NCI-H1417 (cell line): ENCODE measurements around the gene GMPPB.
"Not testable (repeated sequence)": the region's sequence is repeated elsewhere in the genome, so short reads cannot be mapped to it uniquely, and the experiment has no call there.

Source experiments
- DNase-seq, 3 experiments: peaks; one replicate each; lab custom pipeline; 2025; lab: John Stamatoyannopoulos, UW

The GMPPB gene

DNA sequence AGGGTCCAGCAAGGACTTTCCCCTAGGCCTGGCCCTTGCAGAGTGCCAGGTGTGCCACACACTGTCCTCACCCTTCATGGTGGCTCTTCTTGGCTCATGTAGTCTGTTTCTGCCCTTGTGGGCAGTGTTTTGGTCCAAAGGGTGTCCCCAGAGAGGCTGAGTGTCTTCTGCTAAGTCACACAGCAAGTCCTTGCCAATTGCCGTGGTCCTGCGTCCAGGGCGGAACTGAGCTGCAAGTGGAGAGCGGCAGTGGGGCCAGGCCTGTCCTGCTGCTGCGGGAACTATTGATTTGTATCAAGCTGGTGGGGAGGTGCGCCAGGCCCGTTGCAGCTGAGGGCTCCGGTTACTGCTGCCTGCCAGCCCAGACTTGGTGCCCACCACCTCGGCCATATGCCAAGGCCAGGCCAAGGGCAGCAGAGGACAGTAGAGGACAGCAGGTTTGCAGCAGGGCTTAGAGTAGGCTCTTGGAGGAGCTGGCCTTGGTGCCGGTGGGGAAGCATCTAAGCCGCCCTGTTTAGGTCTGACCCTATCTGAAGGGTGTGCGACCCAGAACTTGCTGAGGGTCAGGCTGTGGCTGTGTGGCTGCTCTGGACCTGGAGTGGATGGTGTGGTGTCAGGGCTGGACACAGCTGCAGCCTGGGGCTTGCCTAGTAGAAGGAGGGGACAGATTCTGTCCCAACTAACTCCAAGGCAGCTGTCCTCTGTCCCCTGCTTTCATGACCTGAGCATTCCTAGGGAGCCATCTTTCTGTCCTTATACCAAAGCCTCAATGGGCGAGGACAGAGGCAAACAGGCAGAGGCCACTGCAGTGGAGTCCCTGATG, 8.8 kb downstream of the GMPPB start:
- DNase-seq, result no peak

DNA sequence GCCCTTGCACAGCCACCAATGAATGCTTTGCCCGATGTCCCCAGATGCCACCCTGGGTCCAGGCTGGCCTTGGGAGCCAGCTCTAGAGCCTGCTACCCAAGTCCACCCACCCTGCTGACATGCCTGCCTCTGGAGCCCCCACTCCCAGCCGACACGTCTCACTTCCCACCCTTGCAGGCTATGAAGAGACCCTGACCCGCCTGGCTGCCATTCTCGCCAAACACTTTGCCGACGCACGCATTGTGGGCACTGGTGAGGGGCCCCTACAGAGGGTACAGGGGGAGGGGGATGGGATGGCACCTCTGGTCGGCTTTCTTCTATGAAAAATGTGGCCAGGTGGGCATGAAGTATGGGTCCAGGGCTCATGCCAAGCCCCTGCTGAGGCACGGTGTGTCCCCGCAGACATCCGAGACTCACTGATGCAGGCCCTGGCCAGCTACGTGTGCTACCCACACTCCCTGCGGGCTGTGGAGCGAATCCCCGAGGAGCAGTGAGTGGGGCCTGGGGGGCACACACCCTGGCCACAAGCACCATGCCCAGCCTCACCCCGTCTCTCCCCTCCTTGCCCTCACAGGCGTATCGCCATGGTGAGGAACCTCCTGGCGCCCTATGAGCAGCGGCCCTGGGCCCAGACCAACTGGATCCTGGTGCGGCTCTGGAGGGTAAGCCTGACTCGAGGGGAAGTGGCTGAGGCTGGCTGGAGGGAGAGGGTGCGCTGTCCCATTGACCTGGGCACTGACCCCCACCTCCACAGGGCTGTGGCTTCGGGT, 10.2 kb downstream of the GMPPB start:
- no peak for DNase-seq

DNA sequence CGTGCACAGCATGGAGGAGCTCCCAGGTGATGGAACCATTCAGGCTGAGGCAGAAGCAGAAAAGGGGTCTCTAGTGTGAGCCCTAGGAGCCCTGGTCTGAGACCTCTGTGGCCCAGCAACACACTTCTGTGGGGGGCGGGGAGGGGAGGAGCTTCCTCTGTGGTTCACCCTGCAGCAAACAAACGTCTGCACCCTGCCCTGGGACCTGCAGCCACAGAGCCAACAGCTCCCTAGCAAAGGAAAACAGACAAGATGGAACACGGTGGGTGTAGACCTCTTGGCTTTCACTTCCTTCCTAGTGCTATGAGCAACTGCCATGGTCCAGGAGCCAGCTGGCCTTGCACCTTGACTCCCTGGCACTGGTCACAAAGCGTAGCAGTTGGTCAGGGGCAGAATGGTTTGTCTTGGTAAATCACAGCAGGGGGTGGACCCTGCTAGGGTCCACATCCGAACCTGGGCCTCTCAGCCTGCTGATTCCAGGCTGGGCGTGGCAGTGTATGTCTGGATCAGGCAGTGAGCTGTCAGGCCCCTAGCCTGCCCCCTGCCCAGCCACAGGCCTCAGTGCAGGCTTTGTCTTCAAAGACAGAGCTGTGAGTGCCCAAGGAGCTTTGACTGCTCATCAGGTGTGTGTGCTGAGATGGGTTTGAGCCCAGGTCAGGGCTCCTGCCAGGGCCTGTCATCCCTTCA, 11.0 kb downstream of the GMPPB start:
- no peak for DNase-seq

DNA sequence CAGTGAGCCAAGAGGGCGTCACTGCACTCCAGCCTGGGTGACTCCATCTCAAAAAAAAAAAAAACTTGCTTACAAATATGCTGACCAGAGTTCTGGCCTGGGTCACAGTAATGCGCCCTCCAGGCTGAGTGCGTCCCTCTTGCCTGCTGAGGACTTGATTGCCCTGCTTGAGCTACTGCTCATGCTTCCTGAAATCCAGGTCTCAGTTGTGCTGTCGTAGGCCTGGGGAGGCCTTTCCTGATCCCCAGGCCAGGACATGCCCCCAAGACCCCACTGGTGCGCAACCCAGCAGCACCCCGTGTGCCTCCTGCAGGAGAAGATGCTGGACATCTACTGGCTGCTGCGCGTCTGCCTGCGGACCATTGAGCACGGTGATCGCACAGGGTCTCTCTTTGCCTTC, 11.6 kb downstream of the GMPPB start:
- DNase-seq, result no peak

DNA sequence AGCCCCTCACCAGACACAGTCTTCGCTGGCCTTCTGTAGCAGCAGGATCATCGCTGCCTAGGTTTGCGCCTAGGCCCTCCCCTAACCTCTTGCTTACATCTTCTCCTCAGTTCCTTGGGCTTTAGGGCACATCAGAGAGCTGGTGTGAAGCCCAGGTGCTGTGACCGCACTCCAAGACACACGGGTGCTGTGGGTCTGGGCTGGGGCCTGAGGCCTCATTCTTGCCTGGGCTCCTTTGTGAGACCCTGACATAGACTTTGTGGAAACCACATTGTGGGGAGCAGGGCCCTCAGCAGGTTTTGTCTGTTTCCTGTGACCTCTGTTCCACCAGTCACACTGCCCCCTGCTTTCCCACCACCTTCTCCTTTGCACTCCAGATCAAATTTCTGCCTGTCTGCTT, 12.3 kb downstream of the GMPPB start:
- DNase-seq, result no peak

DNA sequence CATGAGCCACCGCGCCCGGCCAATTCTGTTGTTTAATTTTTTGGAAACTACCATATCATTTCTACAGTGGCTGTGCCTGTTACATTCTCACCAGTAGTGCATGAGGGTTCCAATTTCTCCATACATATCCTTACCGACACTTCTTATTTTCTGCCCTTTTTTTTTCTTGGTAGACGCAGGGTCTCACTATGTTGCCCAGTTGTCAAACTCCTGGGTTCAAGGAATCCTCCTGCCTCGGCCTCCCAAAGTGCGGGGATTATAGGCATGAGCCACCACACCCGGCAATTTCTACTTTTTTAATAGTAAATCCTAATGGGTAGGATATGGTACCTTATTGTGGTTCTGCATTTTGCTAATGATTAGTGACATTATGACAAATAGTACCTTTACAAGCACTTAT, 13.9 kb downstream of the GMPPB start:
- DNase-seq, result no peak

DNA sequence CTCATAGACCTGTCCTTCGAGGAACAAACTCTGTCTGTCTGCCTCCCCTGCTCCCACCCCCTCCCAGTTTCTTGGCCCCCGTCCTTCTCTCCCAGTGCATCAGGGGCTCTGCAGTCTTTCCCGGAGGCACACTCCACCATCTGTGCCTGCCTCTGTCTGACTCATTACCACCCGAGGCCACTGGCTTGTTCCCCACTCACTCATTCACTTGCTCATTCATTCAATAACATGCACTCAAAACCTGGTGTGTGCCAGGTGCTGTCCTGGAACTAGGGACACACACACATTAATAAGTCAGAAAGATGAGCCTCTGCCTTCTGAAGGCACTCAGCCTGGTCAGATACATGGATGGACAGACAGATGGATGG, 16.7 kb downstream of the GMPPB start:
- no peak for DNase-seq

DNA sequence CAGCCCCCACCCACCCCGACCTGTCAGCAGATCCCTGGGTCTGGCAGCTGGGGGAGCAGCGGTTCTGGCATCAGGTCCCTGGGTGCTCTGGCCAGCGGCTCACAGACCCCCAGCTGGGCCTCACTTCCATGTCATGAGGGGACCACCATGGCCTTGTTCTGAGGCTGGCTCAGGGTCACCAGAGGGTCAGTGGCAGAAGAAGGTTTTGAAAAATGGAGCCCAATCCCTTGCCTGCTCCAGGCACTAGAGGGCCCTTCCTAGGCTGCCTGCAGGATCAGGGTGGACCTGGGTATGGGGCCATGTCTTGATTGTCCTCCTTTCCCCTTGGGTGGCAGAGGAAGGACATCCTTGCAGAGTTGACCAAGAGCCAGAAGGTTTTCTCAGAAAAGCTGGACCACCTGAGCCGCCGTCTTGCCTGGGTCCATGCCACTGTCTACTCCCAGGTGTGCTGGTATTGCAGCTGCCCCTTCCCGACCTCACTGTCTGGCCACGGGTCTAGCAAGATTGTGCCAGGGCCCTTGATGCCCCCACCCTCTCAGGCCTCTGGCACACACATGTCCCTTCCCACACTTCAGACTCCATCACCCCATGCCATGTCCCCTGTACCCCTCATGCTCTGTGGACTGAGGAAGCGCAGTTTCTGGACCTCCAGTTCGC, 17.2 kb downstream of the GMPPB start:
- no peak for DNase-seq

DNA sequence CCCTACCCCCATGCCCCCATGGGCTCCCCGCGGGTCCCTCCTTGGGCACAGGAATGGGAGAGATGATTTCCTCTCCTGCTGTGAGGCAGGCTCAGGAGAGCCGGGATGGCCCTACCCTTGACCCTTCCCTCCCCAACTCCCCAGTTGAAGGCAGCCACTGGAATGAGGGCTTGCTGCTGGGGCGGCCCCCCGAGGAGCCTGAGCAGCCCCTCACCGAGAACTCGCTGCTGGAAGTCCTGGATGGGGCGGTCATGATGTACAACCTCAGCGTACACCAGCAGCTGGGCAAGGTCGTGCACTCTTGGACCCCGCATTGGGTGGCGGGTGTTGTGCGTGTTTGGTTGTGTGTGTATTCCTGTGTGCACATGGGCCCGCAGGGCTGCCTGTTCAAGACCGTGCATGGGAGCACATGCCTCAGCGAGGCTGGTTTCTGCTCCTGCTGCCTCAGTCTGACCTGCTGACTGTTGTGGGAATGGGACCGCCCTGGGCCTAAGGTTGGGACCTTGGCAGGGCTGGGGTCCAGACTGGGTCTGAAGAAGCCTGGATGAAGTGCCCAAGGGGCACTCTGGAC, 18.3 kb downstream of the GMPPB start:
- DNase-seq, result no peak

DNA sequence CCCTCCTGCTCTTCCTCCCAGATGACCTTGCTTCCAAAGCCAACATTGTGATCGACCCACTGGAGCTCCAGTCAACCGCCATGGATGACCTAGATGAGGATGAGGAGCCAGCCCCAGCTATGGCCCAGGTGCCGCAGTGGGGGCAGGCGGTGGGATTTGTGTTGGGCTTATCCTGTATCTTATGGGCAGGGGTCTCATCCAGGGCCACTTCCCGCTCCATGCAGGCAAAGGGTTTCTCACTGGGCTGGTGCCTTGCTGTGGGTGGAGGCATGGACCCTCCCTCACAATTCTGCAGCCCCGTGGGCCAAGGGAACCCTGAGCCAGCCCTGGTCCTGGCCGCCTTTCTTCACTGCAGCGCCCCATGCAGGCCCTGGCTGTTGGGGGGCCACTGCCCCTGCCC, 19.1 kb downstream of the GMPPB start:
- no peak for DNase-seq

DNA sequence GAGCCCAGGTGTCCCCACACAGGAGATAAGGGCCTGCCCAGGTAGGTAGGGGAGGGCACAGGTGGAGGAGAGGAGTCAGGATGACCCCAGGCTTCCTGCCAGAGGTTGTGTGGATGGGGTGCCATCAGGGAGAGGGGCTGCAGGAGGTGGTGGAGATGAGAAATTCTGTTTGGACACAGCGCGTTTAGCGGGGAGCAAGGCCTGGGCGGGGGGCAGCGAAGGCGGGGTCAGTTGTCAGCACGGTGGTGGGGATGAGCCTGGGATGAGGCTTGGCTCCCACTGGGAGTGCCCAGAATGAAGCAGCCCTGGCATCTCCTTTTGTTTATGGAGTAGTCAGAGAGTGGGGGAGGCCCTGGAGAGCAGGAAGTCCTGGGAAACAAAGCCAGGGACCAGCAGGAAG, 19.8 kb downstream of the GMPPB start:
- DNase-seq, result no peak

DNA sequence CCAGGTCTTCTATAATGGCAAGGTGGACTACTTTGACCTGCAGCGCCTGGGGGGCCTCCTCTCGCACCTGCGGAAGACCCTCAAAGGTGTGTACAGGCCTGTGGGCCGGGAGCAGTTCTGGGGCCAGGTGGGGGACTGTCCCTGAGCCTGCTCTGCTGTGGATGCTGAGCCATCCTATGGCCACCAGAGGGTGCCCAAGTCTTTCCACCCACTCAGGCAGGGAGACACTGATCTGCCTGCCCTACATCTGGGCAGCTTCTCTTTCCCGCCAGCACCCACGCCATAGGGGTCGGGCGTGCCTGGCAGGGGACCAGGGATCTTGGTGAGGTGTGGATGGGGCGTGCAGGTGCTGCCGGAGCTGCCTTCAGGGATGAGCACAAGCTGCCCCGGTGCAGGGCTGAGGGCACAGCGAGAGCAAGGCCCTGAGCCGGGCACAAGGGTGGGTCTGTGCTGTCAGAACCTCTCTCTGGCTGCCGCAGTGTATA, 20.3 kb downstream of the GMPPB start:
- DNase-seq, result peak; percentile 12 to 63 (median 16)

DNA sequence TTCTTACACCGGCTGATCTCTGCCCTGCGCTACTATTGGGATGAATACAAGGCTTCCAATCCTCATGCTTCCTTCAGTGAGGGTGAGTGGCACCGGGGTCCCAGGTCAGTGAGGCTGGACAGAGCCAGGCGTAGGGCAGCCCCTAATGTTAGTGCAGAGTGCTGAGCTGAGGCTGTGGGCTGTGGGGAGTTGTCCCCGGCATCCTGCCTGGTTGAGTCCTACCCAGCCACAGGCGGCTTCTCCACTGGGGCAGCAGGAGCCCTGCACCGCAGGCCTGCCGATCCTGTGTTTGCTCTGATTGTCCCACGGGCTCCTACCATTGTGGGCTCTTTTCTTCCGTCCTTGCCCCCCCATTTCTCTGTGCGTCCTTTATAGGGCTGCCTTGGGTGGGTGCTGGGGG, 21.1 kb downstream of the GMPPB start:
- no peak for DNase-seq

DNA sequence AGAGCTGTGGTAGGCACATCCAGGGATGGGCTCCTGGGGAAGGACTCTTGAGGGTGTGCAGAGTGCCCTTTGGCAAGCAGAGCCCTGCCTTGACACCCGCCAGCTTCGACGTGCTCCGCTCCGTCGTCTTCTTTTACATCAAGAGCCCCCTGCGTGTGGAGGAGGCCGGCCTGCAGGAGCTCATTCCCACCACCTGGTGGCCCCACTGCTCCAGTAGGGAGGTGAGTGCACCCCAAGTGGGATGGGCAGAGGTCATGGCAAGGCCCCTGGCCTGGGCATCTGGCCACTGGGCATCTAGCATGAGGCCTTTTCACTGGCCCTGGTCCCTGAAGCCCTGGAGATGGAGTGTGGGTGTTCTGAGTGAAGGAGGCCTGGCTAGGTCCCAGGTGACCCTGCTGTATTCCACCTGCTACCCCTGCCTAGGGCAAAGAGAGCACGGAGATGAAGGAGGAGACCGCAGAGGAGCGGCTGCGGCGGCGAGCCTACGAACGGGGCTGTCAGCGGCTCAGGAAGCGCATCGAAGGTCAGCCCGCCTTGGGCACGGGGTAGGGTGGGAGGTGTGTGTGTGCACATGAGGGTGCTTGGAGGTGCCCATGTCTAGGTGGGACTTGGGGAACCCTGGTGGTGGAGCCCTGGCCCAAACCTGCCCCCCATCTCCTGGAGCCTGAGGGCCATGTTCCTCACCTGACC, 22.2 kb downstream of the GMPPB start:
- DNase-seq, result no peak

DNA sequence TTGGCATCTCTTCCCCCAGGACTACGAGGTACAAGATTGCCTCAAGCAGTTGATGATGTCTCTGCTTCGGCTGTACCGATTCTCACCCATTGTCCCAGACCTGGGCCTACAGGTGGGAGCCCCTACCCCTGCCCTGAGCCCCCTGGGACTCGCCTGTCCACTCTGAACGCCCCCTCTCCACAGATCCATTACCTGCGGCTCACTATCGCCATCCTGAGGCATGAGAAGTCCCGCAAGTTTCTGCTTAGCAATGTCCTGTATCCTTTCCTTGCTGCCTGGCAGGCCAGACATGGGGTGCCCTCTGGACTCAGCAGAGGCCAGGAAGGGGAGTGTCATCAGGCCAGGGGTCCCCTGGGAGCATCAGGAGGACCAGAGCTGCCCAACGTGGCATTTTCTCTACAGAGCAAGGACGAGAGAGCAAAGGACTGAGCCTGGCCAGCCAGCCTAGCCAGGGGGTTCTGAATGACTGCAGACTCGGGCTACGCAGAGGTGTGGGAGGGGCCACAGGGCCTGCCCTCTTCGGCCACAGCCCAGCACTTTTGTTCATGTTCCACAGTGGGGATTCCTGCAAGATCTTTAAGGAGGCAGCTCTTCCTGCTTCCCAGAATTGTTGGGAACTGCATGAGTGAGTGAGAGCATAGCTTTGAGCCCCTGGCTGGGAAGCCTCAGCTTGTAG, 23.2 kb downstream of the GMPPB start:
- DNase-seq, result no peak

DNA sequence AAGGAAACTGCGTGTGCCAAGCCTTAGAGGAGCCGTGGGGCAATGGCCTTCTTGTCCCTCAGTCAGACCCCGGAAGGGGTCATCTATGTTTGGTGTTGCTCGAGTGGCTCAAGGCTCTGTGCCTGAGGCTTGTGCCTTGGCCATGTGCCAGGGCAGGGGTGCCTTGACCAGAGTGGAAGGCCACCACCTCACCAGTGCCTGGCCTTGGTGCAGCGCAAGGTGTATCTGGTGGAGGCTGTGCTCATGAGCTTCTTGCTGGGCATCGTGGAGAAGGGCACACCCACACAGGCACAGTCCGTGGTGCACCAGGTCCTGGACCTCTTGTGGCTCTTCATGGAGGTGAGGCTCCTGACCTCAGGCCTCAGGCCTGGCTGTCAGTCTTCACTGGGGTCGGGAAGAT, 23.7 kb downstream of the GMPPB start:
- no peak for DNase-seq

DNA sequence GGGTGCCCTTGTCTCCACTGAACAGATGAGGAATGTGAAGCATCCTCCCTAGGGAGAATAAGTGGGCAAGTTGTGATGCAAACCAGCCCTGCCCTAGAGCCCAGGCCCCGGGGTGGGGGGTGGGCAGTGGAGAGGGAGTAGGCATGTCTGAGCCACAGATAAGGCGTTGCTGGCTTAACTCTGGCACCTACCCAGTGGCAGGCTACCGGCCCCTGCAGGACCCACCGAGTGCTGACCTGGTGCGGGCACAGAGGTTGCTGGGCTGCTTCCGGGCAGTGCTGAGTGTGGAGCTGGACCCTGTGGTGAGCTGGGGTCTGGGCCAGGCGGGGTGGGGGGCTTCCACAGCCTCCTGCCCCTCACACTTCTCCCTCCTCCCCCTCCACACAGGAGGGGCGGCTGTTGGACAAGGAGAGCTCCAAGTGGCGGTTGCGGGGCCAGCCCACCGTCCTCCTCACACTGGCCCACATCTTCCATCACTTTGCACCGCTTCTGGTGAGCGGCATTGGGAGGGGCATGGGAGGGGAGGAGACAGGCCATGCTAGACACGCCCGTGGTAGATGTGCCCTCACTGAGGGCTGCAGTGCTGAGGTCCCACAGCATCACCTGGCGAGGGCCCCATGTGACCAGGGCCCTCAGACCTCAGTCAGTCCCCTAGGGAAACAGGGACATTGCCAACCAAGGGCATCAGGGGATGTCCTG, 24.3 kb downstream of the GMPPB start:
- DNase-seq, result no peak

DNA sequence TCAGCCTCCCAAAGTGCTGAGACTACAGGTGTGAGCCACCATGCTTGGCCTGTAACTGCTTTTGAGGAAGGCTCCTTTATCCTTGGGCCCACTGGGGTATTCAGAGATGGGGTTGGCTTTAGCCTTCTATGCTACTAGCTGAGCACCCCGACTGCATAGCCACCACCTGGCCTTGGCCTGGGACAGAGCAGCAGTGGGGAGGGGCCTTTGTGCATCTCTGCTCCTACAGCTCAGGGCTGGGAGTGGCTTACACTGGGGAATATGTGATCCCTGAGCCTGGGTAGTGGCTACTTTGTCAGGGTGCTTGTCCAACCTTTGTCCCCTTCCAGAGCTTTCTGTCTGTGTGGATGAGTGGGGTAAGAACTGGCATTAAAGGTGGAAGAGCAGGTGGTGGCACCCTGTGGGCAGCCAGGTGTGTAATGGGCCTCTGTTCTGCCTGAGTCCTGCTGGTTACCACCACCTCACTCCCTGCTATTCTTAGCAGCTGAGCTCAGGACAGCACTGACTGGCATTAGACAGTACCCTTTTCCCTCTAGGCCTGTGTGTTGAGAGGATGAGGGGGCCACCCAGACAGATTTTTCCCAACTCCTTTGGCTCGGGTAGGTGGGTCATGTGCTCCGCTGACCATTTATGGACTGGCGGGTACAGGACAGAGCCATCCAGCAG, 28.3 kb downstream of the GMPPB start:
- not testable (repeated sequence) for DNase-seq

DNA sequence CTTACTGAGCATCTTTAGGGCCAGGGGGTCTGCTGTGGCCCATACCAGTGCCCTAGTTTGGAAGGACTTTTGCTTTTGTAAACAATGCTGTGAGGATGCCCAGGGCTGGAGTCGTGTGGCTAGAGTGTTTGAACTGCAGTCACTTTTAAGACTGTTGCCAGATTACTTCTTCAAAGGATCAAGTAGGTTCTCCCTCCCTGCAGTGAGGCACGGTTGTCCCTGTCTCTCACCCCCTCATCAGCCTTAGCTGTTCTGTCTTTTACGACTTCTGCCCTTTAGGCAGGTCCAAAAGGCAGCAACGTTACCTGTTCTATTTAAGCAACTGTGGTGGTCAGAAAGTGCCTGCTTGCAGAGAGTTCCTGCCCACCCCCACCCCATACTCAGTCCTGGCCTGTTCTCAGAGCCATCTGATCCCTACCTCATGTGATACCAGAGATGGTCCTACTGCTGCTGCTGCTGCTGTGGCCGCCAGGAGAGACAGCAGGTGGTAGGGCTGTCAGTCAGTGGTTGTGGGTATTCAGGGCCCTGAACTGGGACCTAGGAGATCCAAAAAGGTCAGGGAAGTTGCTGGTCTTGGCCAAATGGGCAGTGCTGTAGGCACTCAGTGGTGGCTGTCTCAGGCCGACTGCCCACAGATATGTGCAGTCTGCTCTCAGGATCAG, 29.2 kb downstream of the GMPPB start:
- not testable (repeated sequence) for DNase-seq
